CD4-positive, alpha-beta T cell treated with Interleukin-15 for 4 hours (primary cell): ENCODE data around the gene ARHGEF10L.

Experiments
- DNase-seq: peaks from one replicate; pipeline ENCODE4 v3.0.0-alpha.2; 2020; ENCODE audit warnings: low spot score

The ARHGEF10L gene

DNA sequence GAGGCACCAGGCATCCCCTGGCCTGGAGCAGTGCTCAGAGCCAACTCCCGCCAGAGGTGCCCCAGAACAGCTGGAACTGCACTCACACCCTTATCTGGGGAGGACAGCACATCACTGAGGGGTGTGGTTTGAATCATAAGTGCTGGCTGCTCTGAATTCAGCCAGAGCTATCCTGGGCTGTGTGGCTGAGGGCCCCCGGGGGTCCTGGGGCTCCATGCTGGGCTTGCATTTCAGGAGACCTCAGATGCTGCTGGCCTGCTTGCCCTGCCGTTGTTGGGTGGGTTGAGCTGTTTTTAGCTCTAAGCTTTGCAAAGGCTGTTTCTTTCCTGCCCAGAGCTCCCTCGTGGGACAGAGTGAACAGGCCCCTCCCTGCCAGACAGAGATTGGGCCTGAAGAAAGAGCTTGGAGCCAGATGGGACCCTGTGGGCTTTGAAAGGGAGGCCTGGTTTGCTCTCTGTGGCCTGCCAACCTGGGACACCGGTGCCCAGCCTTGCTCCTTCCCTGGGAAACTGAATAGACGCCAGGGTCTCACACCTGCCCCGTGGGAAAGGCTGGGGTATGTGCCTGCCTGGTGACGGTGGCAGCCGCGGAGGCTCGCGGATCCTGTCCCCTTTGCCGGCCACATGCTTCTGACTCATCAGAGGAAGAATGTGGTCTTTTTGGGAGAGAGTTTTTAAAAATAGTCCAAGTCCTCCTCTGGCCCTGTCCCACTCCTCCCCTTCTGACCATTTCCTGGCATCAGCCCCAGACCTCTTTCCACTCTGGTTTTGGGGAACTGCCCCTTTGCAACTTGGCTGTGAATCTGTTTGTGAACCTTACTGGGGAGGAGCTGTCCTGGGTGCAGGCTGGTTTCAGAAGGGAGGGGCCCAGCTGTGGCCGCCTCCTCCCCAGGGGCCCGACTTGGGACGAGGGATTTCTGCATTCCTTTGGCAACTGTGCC lies 30.0 kb downstream of the ARHGEF10L start:
- DNase-seq, result no peak

DNA sequence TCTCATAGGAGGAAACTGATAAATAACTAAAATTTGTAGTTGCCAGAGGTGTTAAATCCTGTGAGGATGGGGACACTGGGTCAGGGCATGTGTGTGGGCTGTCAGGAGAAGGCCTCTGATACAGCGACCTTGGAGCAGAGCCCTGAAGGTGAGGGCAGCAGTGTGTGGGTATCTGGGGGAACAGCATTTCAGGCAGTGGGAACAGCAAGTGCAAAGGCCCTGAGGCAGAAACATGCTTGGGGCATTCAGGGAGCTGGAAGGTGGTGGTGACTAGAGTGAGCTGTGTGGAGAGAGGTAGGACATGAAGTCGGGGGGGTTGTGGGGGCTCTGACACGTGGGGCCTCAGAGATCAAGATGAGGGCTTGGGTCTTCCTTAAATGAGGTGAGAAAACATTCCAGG lies 30.7 kb downstream of the ARHGEF10L start:
- no peak for DNase-seq

DNA sequence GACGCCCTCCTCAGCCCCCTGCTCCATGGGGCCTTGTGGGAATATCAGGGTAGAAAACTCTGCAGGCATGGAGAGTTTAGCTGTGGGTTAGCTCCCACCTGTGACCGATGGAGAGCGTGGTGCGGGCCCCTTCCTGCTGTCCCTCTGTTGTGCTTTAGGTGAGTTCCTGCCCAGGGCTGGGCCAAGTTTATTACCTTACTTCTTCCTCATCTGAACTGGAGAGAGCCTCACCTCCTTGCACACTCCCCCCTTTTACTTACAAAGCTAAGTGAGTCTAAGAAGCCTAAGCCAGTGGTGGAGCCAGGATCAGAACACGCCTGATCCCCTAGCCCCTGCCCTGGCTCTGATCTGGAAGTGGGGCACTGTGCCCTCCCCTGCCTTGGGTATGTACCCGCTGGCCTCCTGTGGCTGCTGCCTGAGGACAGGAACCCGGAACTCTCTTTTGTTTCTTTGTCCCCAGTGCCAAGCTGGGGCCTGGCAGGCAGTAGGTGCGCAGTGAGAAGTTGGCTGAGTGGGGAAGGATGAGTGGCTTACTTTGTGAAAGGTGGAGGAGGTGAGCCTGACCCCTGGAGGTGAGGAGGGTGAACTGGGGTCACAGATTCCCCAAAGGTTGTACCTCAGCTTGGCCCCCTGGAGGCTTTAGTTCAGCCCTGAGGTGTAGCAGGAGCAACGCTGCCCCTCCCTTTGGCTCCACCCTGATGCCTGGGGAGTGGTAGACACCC lies 32.9 kb downstream of the ARHGEF10L start:
- no peak for DNase-seq

GRCh38 chr1:17573518-17574041 lies 34.1 kb downstream of the ARHGEF10L start:
- no peak for DNase-seq

DNA sequence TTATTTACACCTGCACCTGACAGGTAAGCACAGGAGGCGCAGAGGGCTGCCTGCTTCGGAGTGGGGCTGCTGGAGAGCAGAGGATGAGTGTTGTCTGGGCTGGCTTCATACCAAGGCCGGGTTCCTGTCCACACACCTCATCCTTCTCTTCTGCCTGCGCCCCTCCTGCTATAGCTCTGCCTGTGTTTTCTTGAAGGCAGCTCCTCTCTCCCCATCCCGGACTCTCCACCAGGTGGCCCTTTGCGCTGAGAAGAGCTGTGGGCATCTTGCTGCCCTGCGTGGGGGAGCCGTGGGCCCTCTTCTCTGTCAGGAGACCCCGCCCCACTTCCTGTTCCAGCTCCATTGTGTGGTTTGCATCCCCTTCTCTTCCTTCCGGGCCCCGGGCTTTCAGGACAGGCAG lies 35.0 kb downstream of the ARHGEF10L start:
- no peak for DNase-seq

GRCh38 chr1:17575797-17576518 lies 36.5 kb downstream of the ARHGEF10L start:
- no peak for DNase-seq

GRCh38 chr1:17576519-17576853 lies 37.0 kb downstream of the ARHGEF10L start:
- no peak for DNase-seq

- no peak for DNase-seq
These were observed 38.4 kb downstream of the ARHGEF10L start for GRCh38 chr1:17577907-17578297.

- no peak for DNase-seq
These were observed 40.7 kb downstream of the ARHGEF10L start for GRCh38 chr1:17579951-17580939.

- DNase-seq, result no peak
These were observed 42.1 kb downstream of the ARHGEF10L start for GRCh38 chr1:17581389-17582123.

DNA sequence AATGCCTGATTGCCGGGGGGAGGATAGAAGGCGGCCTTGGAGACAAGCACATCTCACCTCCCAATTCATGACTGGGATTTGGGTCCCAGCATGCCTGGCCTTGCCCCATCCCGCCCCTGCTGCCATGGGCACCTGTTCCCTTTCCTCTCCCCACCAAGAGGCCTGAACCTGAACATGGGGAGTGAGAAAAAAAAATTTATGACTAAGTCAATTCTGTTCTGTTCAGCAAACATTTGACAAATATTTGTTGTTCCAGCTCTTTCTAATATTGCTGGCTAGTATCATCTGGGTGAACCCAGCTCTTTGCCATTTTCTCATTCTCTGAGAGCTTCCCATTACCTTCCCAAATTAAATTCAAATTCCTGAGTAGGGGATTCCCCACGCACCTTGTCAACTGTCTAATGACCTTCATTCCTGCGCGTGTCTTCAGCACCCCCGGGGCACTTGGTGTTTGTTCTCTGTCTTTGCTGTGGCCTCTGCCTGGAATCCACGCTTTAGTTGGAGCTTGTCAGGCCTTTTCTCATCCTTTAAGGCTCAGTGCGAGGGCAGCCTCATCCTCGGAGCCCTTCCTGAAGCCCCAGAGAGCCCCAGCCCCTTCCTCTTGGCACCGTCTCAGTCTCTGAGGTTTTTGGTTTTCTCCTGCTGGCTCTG lies 42.8 kb downstream of the ARHGEF10L start:
- no peak for DNase-seq

- DNase-seq, result no peak
These were observed 45.0 kb downstream of the ARHGEF10L start for GRCh38 chr1:17584539-17584938.

- DNase-seq, result no peak
These were observed 45.9 kb downstream of the ARHGEF10L start for GRCh38 chr1:17585266-17585987.

- no peak for DNase-seq
These were observed 46.9 kb downstream of the ARHGEF10L start for GRCh38 chr1:17586172-17586964.

DNA sequence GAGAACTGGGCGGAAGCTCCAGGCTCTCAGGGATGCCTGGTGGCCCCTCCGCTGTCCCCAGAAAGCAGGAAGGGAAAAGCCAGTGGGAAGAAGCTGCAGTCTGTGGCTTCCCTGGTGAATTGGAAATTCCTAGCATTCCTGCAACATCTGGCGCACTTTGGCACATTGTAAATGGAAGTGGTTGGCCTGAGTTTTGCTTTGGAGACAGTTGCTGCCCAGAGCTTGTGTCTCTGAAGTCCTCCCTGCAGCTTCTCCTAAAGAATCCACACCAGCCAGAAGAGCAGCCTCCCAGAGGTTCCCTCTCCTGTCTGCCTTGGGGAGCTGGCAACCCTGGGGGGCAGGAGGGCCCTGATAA lies 48.2 kb downstream of the ARHGEF10L start:
- DNase-seq, result no peak

DNA sequence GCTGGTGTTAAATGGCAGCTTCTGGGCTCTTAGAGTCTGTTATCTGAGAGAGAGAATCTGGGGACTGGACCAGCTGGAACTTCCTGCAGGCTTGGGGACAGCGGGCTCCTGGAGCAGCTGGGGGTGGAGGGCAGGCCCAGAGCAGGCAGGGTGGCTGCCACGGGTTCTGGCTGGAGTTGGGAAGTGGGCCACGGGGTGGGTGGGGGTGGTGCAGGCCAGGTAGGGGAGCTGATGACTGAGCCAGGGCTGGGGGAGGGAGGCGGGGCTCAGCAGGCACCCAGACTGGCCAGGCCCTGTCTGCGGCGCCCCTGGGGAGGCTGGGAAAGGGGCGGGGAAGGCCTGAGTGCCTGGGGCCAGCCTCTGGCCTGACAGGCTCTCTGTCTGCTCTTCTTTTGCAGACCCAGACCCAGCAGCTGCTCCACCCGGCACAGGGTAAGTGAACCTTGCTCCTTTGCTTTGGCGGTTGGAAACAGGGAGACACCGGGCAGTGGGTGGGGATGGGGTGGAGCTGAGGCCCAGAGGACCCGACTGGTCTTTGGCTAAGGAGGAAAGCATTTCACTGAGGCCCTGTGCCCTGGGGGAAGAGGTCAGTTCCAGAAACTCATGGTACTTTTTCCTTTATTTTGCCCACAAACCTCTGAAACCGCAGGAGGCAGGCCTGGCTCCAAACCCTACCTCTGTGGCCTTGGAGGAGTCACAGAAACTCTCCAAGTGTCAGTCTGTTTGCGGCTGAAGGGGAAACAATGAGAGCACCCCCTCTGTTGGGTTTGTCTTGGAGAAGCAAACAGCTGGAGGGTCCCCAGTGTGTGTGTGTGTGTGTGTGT lies 48.8 kb downstream of the ARHGEF10L start:
- no peak for DNase-seq

DNA sequence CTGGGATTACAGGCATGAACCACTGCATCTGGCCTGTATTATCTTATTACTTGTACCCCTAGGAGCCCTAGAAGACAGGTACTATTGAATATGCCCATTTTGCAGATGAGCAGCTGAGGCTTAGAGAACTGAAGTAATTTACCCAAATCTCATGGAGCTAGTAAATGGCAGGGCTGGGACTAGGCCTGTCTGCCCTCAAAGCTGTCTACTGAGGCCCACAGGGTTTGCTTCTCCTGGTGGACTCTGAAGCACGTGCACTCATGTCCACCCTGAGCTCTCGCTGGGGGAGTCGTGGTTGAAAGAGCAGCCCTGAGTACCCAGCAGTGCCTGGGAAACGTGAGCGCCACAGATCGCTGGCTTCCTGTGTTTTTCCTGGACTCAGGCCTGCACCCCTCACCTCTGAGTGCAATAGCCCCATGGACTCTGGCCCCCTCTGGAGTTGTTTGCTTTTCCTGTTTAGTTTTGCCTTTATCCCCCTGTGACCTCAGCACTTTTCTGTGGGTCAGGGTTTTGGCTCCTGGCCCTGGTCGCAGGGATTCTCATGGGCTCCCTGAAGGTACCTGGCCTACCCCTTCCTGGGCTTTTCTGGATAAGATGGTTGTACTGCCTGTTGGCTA lies 52.4 kb downstream of the ARHGEF10L start:
- DNase-seq, result no peak
